ENCODE results near the gene SGTA. TPM values are rescaled to one million over a fixed set of nuclear protein-coding genes. Genes with fewer than 3 reads are reported as not detected.

SGTA gene
- total RNA-seq, 1 experiment from 2014 or later: 109 TPM

DNA sequence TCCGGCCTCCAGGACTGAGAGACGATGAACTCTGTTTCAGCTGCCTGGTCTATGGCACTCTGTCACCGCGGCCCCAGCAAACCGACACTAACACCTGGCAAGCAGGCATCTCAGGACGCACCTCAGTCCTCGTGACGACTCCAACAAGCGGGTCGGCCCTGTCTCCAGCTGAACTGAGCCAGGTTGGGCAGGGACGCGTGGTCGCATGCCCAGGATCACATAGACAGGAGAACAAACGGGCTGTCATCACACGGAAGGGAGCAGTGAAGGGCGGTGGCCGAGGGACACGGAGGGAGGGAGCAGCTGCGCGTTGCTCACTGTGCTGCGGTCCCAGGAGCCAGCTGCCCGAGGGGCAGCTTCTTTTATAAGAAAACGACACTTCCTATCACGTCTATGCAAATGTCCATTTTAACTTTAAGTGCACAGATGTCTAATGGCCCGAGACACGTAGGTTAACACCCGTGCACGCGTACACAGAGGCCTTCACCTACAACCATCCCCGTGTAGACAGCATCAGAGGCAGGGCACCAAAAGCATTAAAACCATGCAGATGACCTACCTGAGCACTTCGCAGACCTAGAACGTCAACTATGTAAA, 8.9 kb downstream of the SGTA start:
- Histone ChIP-seq H3K27me3 (ENCODE audit: insufficient read depth, low read length) (no peaks in the 10 kb centered on the region), H3K9me2 (ENCODE audit: insufficient read depth) (no peaks in the 10 kb centered on the region), H4K20me1 (ENCODE audit: insufficient read depth) (no peaks in the 10 kb centered on the region; the same call in 1 of the 2 replicates), H3K4me1 (ENCODE audit: control insufficient read depth in 1 of 2, insufficient read depth in 2 of 2, low read length in 2 of 2) (no peaks in the 10 kb centered on the region), H3K9me3 (ENCODE audit: control insufficient read depth in 1 of 2, insufficient read depth in 1 of 2, low read depth in 1 of 2, low read length in 2 of 2) (no peaks in the 10 kb centered on the region), H3K4me3 (replicated peaks in 1 of 2; ENCODE audit: low read depth in 1 of 2, low read length in 2 of 2) (no peak overlapping the region), H3K4me2 (ENCODE audit: low read length) (no peak overlapping the region), H3K27ac (ENCODE audit: low read depth, low read length) (no peak overlapping the region), H3K79me2 (ENCODE audit: insufficient read depth, low read length) (peaks cover 90% of the 10 kb centered on the region), H2AFZ (ENCODE audit: low read depth, low read length, poor library complexity, severe bottlenecking) (no peak overlapping the region), H3K36me3 (ENCODE audit: control insufficient read depth in 1 of 2, insufficient read depth in 2 of 2, low read length in 2 of 2) (peaks cover 5 to 25% of the 10 kb centered on the region in 2 experiments; a peak in 2 of 4 replicates), H3K9ac (ENCODE audit: low read length) (no peak overlapping the region)
- ChIA-PET POLR2A (no interaction called here), RAD21 (ENCODE audit: low non-redundant PET in 1 of 2, low total read pairs in 2 of 2, uncharacterized antibody in 2 of 2, unreplicated experiment in 2 of 2) (no interaction called here), CTCF (no interaction called here)
- DNase-seq (ENCODE audit: low read depth, low spot score) (no peak), ATAC-seq (no peak)
- no TSS peak for BruUV-seq (replicated peaks)
- TF ChIP-seq JUND (IDR thresholded peaks at IDR 0.05) (no peak), TCF7L2 (IDR thresholded peaks at IDR 0.05; ENCODE audit: borderline replicate concordance, extremely low read depth, insufficient read depth, insufficient read length) (no peak), CEBPB (IDR thresholded peaks at IDR 0.05; ENCODE audit: low read depth) (no peak), EZH2 (IDR thresholded peaks at IDR 0.05) (no peak), POLR2AphosphoS5 (IDR thresholded peaks at IDR 0.05; ENCODE audit: low read depth, low read length) (no peak)
- intact Hi-C loops (cut with micrococcal nuclease): no loop called here

DNA sequence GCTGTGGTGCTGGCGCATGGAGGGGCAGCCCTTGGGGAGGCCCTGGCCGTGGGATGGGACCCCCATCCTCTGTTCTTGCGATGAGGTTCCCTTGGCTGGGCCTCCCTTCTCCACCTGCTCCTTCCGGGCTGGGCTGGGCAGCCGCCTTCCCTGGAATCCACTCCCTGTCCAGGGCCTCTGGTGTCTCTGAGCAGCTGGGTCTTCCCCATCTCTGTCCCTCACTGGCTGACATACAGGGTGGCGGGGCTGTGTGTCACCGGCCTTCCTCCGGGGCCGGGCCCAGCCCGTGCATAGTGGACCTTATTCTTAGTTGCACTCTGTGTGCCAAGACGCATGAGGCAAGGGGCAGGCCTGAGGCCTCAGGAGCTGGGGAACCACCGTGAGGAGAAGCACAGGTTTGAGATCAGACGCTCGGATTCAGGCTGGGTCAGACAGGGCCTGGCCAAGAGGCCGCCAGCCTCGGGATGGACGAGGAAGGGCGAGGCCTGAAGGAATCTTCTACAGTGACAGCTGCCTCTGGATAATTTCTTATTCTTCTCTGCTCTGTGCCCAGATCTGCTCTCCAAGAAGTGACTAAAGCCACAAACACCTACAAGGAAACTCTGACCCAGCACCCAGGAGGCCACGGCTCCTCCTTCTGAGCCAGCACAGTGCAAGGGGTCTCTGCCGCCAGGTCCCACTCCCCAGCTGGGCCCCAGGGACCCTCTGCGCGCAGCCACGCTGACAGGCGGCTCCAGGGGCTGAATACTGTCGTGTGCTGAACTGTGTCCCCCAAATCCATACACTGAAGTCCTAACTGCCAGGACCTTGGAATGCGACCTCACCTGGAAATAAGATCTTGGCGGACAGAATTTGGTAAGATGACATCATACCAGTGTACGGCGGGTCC, 11.0 kb downstream of the SGTA start:
- peaks cover 87% of the 10 kb centered on the region for H3K79me2 ChIP-seq (ENCODE audit: insufficient read depth, low read length)
- H4K20me1 ChIP-seq (ENCODE audit: insufficient read depth): no peaks in the 10 kb centered on the region; the same call in 1 of the 2 replicates
- no peak overlapping the region for H3K9ac ChIP-seq (ENCODE audit: low read length)
- ChIA-PET POLR2A (no interaction called here), CTCF (no interaction called here), RAD21 (ENCODE audit: low non-redundant PET in 1 of 2, low total read pairs in 2 of 2, uncharacterized antibody in 2 of 2, unreplicated experiment in 2 of 2) (no interaction called here)
- no peaks in the 10 kb centered on the region for H3K27me3 ChIP-seq (ENCODE audit: insufficient read depth, low read length)
- peaks cover 6 to 13% of the 10 kb centered on the region in 2 experiments; a peak in 3 of 4 replicates for H3K36me3 ChIP-seq (ENCODE audit: control insufficient read depth in 1 of 2, insufficient read depth in 2 of 2, low read length in 2 of 2)
- H3K4me2 ChIP-seq (ENCODE audit: low read length): no peak overlapping the region
- intact Hi-C loops (cut with micrococcal nuclease): no loop called here
- no peaks in the 10 kb centered on the region for H3K9me3 ChIP-seq (ENCODE audit: control insufficient read depth in 1 of 2, insufficient read depth in 1 of 2, low read depth in 1 of 2, low read length in 2 of 2)
- no peak for DNase-seq (ENCODE audit: low read depth, low spot score)
- H2AFZ ChIP-seq (ENCODE audit: low read depth, low read length, poor library complexity, severe bottlenecking): no peak overlapping the region
- no peak overlapping the region for H3K4me3 ChIP-seq (replicated peaks in 1 of 2; ENCODE audit: low read depth in 1 of 2, low read length in 2 of 2)
- no peaks in the 10 kb centered on the region for H3K4me1 ChIP-seq (ENCODE audit: control insufficient read depth in 1 of 2, insufficient read depth in 2 of 2, low read length in 2 of 2)
- BruUV-seq (replicated peaks): no TSS peak
- ATAC-seq: no peak
- no peak overlapping the region; the same call in 1 of the 2 replicates for H3K27ac ChIP-seq (ENCODE audit: low read depth, low read length)
- H3K9me2 ChIP-seq (ENCODE audit: insufficient read depth): no peaks in the 10 kb centered on the region
- TF ChIP-seq CEBPB (IDR thresholded peaks at IDR 0.05; ENCODE audit: low read depth) (no peak), ELF1 (IDR thresholded peaks at IDR 0.05; ENCODE audit: borderline replicate concordance, low read depth) (no peak), SRF (IDR thresholded peaks at IDR 0.05; ENCODE audit: low read depth) (no peak), TCF7L2 (IDR thresholded peaks at IDR 0.05; ENCODE audit: borderline replicate concordance, extremely low read depth, insufficient read depth, insufficient read length) (no peak), SP1 (IDR thresholded peaks at IDR 0.05; ENCODE audit: low read depth) (no peak)
- TF ChIP-seq, protein P1, sequence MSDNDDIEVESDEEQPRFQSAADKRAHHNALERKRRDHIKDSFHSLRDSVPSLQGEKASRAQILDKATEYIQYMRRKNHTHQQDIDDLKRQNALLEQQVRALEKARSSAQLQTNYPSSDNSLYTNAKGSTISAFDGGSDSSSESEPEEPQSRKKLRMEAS (IDR thresholded peaks at IDR 0.05): no peak
- TF ChIP-seq, protein P2, sequence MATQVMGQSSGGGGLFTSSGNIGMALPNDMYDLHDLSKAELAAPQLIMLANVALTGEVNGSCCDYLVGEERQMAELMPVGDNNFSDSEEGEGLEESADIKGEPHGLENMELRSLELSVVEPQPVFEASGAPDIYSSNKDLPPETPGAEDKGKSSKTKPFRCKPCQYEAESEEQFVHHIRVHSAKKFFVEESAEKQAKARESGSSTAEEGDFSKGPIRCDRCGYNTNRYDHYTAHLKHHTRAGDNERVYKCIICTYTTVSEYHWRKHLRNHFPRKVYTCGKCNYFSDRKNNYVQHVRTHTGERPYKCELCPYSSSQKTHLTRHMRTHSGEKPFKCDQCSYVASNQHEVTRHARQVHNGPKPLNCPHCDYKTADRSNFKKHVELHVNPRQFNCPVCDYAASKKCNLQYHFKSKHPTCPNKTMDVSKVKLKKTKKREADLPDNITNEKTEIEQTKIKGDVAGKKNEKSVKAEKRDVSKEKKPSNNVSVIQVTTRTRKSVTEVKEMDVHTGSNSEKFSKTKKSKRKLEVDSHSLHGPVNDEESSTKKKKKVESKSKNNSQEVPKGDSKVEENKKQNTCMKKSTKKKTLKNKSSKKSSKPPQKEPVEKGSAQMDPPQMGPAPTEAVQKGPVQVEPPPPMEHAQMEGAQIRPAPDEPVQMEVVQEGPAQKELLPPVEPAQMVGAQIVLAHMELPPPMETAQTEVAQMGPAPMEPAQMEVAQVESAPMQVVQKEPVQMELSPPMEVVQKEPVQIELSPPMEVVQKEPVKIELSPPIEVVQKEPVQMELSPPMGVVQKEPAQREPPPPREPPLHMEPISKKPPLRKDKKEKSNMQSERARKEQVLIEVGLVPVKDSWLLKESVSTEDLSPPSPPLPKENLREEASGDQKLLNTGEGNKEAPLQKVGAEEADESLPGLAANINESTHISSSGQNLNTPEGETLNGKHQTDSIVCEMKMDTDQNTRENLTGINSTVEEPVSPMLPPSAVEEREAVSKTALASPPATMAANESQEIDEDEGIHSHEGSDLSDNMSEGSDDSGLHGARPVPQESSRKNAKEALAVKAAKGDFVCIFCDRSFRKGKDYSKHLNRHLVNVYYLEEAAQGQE (IDR thresholded peaks at IDR 0.05; ENCODE audit: low read depth): no peak
- TF ChIP-seq, protein P3, sequence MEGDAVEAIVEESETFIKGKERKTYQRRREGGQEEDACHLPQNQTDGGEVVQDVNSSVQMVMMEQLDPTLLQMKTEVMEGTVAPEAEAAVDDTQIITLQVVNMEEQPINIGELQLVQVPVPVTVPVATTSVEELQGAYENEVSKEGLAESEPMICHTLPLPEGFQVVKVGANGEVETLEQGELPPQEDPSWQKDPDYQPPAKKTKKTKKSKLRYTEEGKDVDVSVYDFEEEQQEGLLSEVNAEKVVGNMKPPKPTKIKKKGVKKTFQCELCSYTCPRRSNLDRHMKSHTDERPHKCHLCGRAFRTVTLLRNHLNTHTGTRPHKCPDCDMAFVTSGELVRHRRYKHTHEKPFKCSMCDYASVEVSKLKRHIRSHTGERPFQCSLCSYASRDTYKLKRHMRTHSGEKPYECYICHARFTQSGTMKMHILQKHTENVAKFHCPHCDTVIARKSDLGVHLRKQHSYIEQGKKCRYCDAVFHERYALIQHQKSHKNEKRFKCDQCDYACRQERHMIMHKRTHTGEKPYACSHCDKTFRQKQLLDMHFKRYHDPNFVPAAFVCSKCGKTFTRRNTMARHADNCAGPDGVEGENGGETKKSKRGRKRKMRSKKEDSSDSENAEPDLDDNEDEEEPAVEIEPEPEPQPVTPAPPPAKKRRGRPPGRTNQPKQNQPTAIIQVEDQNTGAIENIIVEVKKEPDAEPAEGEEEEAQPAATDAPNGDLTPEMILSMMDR (IDR thresholded peaks at IDR 0.05 in 2 of 3, conservative IDR thresholded peaks at IDR 0.05 in 1 of 3; ENCODE audit: borderline replicate concordance in 1 of 3, insufficient read depth in 1 of 3, low read depth in 2 of 3, low read length in 2 of 3): no peak

All from HCT116 (cell line).